HG03196 (cell line): ENCODE results near the gene DNAH14.
"Not testable (repeated sequence)": the region's sequence is repeated elsewhere in the genome, so short reads cannot be mapped to it uniquely, and the experiment has no call there.

ENCODE experiments used
- ATAC-seq: cut with Tn5 transposase; IDR thresholded peaks from one replicate; pipeline ENCODE4 v1.9.1; 2021; ENCODE audit not compliant: unreplicated experiment

DNAH14 gene

GRCh38 chr1:224929335-224930237 lies at the start of gene DNAH14:
Gene DNAH14, plus strand, starts transcription at chr1:224929675. Its CDS starts 23,028 bp downstream, at chr1:224952703.
- ATAC-seq: no peak

GRCh38 chr1:224880593-224881307 lies 48.7 kb upstream of the DNAH14 start:
- no peak for ATAC-seq

GRCh38 chr1:224881308-224881692 lies 48.2 kb upstream of the DNAH14 start:
- ATAC-seq: not testable (repeated sequence)

GRCh38 chr1:224881762-224882211 lies 47.7 kb upstream of the DNAH14 start:
- ATAC-seq: no peak

- ATAC-seq: no peak
These were observed 47.2 kb upstream of the DNAH14 start for GRCh38 chr1:224882264-224882663.

GRCh38 chr1:224883091-224883490 lies 46.4 kb upstream of the DNAH14 start:
- ATAC-seq: no peak

GRCh38 chr1:224884361-224884801 lies 45.1 kb upstream of the DNAH14 start:
- ATAC-seq: no peak

GRCh38 chr1:224885376-224885775 lies 44.1 kb upstream of the DNAH14 start:
- ATAC-seq: not testable (repeated sequence)

GRCh38 chr1:224894915-224895314 lies 34.6 kb upstream of the DNAH14 start:
- no peak for ATAC-seq

GRCh38 chr1:224896130-224896781 lies 33.2 kb upstream of the DNAH14 start:
- no peak for ATAC-seq

- no peak for ATAC-seq
These were observed 31.7 kb upstream of the DNAH14 start for GRCh38 chr1:224897529-224898327.

GRCh38 chr1:224898937-224899336 lies 30.5 kb upstream of the DNAH14 start:
- ATAC-seq: no peak

GRCh38 chr1:224900062-224900630 lies 29.3 kb upstream of the DNAH14 start:
- no peak for ATAC-seq

- no peak for ATAC-seq
These were observed 28.2 kb upstream of the DNAH14 start for GRCh38 chr1:224901087-224901810.

GRCh38 chr1:224903955-224904354 lies 25.5 kb upstream of the DNAH14 start:
- ATAC-seq: no peak

- ATAC-seq: no peak
These were observed 23.1 kb upstream of the DNAH14 start for GRCh38 chr1:224906340-224906739.

- no peak for ATAC-seq
These were observed 18.3 kb upstream of the DNAH14 start for GRCh38 chr1:224911217-224911616.

GRCh38 chr1:224914292-224914900 lies 15.1 kb upstream of the DNAH14 start:
- ATAC-seq: no peak

GRCh38 chr1:224919508-224919907 lies 10.0 kb upstream of the DNAH14 start:
- no peak for ATAC-seq
